Amygdala (tissue), 56 donors: ENCODE measurements around the gene SYDE1.
"Not testable (repeated sequence)": the region's sequence is repeated elsewhere in the genome, so short reads cannot be mapped to it uniquely, and the experiment has no call there.

Experiments
- DNase-seq, 56 donors: peaks; one replicate each; lab custom pipeline; 2025; lab: John Stamatoyannopoulos, UW

The SYDE1 gene, protein sequence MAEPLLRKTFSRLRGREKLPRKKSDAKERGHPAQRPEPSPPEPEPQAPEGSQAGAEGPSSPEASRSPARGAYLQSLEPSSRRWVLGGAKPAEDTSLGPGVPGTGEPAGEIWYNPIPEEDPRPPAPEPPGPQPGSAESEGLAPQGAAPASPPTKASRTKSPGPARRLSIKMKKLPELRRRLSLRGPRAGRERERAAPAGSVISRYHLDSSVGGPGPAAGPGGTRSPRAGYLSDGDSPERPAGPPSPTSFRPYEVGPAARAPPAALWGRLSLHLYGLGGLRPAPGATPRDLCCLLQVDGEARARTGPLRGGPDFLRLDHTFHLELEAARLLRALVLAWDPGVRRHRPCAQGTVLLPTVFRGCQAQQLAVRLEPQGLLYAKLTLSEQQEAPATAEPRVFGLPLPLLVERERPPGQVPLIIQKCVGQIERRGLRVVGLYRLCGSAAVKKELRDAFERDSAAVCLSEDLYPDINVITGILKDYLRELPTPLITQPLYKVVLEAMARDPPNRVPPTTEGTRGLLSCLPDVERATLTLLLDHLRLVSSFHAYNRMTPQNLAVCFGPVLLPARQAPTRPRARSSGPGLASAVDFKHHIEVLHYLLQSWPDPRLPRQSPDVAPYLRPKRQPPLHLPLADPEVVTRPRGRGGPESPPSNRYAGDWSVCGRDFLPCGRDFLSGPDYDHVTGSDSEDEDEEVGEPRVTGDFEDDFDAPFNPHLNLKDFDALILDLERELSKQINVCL

DNA sequence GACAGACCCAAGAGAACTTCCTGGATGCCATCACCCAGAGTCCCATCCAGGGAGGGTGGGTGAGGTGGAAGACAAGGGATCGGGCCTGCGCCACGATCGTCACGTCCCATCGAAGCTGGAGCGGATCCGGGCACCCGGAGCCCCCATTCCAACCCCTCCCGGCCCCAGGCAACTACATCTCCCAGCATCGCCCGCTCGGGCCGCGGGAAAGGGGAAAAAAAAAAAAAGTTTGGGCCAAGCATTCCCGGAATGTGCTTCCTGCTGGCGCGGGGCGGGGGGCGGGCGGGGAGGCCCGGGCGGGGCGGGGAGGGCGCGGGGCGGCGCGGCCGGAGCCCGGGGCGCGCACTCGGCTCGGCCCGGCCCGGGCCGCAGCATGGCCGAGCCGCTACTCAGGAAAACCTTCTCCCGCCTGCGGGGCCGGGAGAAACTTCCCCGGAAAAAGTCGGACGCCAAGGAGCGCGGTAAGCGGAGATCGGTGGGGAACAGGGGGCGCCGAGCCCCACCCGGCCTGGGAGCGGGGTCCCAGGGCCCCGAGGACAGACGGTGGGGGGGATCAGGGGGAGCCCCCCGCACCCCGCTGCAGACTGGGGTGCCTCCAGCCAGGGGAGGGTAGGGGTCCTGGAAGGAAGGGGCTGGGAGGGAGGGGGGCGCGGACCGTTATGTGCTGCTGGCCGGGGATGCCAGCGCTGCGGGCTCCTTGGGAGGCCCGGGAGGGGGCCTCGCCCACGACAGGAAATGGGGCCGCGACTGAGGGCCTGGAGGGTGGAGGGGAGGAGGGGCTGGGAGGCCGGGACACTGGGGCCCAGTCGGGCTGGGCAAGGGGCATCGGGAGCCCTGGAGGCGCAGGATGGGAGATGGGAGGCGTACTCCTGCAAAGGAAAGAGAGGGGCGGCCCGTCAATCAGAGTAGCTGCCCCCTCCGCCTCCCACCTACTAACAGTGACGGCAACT, at the start of gene SYDE1:
SYDE1 (plus strand) TSS at position 341 of the 950 bp plus-strand sequence; CDS start at position 374, 33 bp downstream.
- DNase-seq, result peak in 1 of 56 donors; percentile 13

DNA sequence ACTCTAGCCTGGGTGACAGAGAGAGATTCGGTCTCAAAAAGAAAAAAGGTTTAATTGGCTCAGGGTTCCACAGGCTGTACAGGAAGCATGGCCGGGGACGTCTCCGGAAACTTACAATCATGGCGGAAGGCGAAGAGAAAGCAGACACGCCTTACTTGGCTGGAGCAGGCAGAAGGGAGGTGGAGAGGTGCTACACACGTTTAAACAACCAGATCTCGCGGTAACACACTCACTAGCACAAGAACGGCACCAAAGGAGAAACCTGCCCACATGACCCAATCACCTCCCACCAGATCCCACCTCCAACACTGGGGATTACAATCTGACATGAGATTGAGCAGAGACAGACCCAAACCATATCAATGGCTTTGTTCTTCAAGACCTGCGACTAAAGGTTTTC, 45.2 kb upstream of the SYDE1 start:
- DNase-seq, result no peak

DNA sequence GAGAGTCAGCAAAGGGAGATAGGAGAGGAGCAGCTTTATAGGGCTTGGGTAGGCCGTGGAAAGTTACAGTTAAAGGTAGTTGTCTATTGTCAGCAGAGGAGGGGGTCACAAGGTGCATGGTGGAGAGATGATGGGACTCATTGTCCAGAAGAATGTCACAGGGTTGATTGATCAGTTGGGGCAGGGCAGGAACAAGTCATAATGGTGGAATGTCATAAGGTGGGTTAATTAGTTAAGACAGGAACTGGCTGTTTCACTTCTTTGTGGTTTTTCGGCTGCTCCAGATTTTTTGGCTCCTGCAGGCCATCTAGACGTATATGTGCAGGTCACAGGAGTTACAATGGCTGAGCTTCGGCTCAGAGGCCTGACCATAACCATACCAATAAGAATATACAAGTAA, 36.8 kb upstream of the SYDE1 start:
- DNase-seq, result not testable (repeated sequence)

DNA sequence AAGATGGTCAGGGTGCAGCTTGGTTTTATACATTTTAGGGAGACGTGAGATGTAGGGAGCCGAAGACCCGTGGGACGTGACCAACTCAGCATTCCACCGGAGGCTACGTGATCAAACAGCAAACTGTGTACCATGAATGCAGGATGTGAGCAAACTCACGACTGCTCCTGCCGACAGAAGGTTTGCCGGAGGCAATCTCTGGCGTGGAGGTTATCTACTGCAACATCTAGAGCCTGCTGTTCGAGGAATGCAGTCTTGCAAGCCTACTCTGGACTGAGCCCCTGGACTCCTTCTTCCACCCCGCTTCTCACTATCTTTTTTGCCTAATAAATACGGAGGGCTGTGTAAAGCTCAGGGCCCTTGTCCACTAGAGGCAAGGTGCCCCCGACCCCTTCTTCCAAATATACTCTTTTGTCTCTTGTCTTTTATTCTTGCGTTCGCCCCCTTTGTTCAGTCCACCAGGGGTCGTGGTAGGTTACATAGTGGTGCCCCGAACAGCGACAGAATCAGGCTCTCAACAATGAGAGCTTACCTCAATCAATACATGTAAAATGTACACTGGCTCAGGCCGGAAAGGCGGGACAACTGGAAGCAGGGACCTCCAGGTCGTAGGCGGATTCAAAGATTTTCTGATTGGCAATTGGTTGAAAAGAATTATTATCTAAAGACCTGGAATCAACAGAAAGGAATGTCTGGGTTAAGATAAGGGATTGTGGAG, 34.1 kb upstream of the SYDE1 start:
- no peak for DNase-seq

DNA sequence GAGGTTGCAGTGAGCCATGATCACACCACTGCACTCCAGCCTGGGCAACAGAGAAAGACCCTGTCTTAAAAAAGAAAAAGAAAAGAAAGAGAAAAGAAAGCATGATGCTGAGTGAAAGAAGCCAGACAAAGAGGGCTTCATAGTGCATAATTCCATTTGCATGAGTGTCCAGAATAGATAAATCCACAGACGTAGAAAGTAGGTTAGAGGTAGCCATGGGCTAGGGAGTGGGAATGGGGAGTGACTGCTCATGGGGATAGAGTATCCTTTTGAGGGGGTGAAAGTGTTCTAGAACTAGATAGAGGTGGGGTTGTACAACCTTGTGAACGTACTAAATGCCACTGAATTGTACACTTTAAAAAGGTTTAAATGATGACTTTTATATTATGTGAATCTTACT, 32.8 kb upstream of the SYDE1 start:
- DNase-seq, result no peak

DNA sequence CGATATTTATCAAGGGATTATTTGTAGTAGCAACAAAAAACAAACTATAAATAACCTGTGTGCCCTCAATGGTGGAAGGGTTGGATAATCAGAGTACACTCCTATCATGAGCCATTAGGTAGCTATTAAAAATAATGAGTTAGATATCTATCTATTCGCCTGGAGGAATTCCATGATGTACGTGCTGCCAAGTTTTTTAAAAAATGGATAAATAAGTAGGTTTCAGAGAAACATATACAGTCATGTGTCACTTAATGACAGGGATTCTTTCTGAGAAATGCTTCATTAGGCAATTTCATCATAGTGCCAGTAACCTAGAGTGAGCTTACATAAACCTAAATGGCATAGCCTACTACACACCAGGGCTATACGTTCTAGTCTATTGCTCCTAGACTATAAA, 31.4 kb upstream of the SYDE1 start:
- no peak for DNase-seq

DNA sequence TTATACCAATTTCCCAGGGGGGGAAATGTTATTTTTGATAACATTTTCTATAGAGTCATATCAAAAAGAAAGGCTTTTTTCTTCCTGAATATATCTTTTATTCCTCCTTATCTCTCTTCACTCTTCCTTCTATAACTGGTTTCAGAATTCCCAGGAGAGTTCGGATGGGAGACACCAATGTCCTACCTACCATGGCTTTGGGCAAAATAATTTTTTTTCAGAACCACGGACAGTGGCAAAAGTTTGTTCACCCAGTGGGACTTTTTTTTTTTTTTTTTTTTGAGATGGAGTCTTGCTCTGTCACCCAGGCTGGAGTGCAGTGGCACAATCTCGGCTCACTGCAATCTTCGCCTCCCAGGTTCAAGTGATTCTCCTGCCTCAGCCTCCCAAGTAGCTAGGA, 27.2 kb upstream of the SYDE1 start:
- DNase-seq, result not testable (repeated sequence)

DNA sequence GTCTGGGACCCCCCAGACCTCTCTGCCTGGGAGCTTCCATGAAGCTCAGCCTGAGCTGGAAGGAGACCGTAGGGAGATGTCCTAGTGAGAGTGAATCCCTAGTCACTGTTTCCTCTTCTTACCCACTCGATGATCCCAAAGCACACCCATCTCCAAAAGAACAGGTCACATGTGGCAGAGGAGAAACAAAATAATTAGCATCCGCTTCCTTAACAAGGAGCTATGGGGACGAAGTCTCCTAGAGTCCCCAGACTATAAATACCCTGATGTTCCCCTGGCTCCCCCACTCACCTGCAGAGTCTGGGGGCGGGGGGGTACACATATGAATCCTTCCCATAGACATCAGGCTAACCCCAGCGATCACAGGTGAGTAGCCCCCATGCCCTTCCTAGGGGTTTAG, 25.3 kb upstream of the SYDE1 start, which contains the start of gene OR1I1:
OR1I1 (plus strand) TSS at position 301 of the 400 bp plus-strand sequence. CDS start 4,855 bp downstream, outside the sequence.
- no peak for DNase-seq

DNA sequence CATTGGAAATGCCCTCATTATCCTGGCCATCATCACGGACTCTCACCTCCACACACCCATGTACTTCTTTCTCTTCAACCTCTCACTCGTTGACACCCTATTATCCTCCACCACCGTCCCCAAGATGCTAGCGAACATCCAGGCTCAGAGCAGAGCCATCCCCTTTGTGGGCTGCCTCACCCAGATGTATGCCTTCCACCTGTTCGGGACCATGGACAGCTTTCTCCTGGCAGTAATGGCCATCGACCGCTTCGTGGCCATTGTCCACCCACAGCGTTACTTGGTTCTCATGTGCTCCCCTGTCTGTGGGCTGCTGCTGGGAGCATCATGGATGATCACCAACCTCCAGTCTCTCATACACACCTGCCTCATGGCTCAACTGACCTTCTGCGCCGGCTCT, 20.0 kb upstream of the SYDE1 start:
- DNase-seq, result no peak

DNA sequence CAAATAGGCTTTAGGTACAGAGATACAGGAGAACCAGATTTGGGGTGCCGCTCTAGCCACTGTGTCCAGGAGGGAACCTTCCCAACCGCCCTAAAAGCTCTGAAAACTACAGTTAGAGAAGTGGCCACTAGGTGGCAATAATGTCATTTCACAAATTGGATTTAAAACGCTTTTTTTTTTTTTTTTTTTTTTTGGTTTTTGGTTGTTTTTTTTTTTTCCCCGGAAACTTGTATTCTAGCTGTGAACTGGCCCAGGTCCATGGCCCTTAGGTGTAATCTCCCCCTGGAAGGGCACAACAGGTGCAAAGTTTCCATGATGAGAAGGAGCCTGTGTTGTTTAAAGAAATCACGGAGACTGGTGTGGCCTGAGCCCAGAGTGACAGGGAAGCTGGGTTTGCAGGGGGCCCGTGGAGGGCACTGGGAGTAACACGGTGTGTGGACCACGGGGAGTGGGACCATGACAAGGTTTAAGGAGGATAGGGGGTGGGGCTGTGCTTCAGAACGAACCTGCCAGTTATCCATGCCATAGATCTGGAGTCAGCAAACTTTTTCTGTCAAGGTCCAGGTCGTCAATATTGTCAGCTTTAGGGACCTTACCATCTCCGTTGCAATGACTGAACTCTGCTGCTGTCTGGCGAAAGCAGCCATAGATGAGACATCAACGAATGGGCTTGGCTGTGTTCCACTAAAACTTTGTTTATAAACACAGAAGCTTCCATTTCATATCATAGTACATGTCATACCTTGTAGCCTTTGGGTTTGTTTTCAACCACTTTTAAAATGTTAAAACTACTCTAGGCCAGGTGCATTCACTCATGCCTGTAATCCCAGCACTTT, 15.1 kb upstream of the SYDE1 start:
- peak in 4 of 56 donors; percentile 5 to 15 (median 11) for DNase-seq

DNA sequence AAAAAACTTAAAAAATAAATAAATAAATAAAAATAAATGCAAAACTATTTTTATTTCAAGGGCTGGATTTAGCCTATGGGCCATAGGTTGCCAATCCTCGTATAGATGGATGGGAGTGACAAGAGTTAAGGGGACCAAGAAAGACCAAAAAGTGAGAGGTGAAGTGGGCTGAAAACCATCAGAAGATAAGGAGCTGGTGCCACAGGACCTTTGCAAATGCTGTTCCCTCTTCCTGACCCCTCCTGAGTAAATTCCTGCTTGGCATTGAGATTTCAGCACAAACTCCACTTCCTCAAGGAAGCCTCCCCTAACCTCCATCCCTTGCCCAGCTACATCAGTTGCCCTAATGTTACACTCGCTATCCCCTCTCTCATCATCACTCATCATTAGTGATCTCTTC, 14.2 kb upstream of the SYDE1 start:
- no peak for DNase-seq

DNA sequence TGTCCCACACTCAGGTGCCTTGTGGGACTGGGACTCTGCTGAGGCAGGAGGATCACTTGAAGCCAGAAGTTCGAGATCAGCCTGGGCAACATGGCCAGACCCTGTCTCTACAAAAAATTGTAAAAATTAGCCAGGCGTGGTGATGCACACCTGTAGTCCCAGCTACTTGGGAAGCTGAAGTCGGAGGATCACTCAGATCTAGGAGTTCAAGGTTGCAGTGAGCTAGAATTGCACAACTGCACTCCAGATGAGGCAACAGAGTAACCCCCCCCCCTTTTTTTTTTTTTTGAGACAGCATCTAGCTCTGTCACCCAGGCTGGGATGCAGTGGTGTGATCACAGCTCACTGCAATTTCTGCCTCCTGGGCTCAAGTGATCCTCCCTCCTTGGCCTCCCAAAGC, 11.0 kb upstream of the SYDE1 start:
- DNase-seq, result no peak

DNA sequence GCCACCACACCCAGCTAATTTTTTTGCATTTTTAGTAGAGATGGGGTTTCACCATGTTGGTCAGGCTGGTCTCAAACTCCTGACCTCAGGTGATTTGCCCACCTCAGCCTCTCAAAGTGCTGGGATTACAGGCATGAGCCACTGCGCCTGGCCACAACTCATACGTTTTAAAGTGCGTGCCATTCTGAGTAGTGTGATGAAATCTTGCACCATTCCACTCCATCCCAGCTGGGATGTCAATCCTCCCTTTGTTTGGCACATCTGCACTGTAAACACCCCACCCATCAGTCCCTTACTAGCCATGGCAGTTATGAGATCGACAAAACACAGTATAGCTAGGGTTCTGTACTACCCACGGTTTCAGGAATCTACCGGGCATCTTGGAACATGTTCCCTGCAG, 9.2 kb upstream of the SYDE1 start:
- not testable (repeated sequence) for DNase-seq

DNA sequence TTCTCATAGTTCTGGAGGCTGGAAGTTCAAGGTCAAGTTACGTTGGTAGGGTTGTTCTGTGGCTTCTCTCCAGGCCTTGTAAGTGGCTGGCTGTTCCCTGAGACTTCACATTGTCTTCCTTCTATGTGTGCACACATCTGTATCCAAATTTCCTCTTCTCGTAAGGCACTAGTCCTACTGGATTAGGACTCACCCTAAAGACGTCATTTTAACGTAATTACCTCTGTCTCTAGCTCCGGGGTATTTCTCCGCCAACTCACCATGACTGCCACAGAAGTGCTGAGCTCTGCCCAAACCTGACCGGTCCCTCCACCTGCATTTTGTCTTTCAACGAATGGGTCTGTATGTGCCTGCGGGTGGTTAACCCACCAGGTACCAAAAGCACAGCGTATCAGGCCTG, 8.7 kb upstream of the SYDE1 start:
- DNase-seq, result no peak

DNA sequence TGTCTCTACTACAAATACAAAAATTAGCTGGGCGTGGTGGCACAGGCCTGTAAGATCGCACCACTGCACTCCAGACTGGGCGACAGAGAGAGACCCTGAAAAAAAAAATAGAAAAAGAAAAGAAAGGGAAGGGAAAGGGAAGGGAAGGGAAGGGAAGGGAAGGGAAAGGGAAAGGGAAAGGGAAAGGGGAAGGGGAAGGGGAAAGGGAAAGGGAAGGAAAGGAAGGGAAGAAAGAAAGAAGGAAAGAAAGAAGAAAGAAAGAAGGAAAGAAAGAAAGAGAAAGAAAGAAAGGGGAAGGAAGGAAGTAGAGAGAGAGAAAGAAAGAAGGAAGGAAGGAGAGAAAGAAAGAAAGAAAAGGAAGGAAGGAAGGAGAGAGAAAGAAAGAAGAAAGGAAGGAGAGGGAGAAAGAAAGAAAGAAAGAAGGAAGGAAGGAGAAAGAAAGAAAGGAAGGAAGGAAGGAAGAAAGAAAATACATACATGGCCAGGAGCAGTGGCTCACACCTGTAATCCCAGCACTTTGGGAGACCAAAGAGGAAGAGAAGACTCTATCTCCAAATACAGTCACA, 8.1 kb upstream of the SYDE1 start:
- no peak for DNase-seq

DNA sequence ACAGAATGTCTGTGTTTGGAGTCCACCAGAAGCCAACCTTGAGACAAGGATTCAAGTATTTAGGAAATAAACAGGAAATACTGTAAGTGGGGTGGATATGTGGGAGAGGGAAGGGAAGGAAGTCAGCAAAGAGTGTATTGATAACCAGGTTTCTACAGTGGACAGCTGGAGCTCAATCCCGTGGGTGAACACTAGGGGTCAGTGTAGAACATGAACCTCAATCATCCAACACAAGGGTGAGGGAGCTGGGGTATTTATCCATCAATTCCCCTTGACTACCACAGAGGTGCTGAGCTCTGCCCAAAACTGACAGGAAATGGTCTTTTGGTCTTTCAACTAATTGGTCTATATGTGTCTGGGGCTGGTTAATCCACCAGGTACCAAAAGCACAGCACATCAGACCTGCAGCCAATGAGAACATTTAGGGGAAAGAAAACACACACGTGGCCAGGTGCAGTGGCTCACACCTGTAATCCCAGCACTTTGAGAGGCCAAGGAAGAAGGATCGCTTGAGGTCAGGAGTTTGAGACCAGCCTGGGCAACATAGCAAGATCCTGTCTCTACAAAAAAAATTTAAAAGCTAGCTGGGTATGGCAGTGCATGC, 5.6 kb upstream of the SYDE1 start:
- DNase-seq, result peak in 1 of 56 donors; percentile 2

DNA sequence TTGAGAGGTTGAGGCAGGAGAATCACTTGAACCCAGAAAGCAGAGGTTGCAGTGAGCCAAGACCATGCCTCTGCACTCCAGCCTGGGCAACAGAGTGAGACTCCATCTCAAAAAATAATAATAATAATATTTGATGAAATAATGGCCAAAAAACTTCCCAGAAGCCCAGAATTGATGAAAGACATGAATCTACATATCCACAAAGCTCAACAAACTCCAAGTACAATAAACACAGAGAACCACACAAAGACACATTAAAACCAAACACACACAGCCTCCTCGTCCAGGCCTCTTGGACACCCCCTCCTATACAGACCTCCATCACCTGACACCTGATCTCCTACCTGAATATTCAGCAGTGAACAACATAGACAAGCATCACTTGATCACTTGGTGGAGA, 3.2 kb upstream of the SYDE1 start:
- no peak for DNase-seq

DNA sequence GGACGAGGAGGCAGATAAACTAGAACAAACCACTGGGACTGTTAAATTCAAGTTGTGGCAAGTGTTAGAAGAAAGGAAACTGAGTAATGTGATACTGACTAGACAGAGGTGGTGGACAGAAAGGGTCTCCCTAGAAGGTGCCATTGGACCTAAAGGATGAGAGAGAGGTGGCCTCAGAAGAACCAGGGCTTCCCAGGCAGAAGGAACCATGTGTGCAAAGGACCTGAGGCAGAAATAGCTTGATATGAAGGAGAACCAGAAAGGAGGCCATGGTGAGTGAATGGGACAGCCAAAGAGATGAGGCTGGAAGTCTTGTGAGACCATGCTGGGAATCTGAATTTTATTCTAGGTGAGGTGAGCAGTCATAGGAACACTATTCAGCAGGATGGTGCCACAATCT, 2.8 kb upstream of the SYDE1 start:
- DNase-seq, result no peak
